Islet precursor cell (in vitro differentiated cells): ENCODE data around the gene CLTB.
A peak's percentile ranks its signal among the peaks of the same experiment; 100 is the strongest.

Source experiments
- DNase-seq: peaks from one replicate; pipeline ENCODE4 v3.0.0-alpha.2; 2018

The CLTB gene

DNA sequence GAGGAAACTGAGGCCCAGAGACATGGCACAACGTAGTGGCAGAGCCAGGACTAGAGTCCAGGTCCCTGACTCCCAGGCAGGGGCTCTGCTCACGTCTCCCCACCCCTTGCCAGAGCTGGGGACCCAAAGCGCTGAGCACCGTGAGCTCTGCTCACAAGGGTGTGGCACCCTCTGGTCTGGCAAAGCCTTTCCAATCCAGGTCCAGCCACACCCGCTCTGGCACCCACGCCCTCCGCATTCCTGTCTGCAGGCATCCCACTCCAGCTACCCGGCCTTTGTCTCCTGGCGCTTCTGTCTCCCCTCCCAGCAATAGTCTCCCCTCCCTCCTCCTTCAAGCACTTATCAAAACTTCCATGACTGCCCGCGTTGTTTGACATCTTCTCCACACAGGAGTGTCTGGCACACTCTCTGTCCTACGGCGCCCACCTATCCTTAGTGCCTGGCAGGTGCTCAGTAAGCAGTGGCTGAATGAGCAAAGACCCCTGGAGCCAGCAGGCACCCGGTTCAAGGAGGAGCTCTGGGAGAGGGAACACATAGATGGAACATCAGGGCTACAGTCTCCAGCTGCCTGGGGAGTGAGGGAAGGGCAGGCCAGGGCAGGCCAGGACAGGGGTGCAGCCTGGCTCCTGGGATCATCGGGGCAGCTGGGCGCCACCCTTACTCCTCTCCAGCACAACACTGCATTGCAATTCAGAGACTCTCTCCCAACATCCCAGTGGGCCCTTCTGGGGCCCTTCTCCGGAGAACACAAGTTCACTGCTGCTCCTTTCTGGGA is 15.8 kb downstream of the CLTB start:
- DNase-seq, result peak; percentile 75

GRCh38 chr5:176397736-176398420 is 18.5 kb downstream of the CLTB start:
- no peak for DNase-seq

DNA sequence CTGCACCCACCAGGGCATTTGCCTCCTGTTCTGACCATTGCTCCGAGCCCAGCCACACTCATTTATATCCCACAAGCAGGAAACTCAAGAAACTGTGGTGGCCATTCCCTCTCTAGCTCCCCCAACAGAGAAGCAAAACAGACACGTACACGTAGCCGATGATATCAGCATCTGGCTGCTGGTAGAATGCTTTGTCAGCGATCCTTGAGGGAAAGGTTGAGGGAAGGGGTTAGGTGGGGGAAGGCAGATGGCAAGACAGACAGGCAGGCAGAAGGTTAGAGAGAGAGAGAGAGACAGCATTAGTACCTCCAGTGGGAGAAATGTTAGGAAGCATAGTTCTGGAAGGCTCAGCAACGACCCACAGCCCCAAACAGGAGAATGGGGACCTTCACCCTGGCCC is 20.0 kb downstream of the CLTB start:
- DNase-seq, result peak; percentile 68

GRCh38 chr5:176394881-176395675 is 21.3 kb downstream of the CLTB start:
- no peak for DNase-seq

- no peak for DNase-seq
Observed at GRCh38 chr5:176394096-176394495, 22.2 kb downstream of the CLTB start.

DNA sequence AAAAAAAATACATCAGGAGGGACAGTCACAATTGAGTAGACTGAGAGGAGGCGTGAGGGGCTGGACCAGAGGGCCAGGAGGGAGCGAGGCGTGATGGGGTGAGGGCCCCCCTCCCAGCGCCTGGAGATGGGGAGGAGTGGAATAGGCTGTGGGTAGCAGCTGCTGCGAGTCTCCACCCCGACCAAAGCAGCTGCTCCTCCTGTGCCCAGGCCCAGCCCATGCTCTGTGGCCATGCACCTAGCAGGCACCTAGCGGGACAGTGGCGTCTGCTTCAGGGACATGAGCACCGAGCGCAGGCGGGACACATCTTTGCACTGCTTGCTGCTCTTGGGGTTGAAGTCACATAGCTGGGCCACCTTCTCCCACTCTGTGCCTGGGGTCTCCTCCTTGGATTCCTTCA is 23.8 kb downstream of the CLTB start:
- DNase-seq, result no peak

DNA sequence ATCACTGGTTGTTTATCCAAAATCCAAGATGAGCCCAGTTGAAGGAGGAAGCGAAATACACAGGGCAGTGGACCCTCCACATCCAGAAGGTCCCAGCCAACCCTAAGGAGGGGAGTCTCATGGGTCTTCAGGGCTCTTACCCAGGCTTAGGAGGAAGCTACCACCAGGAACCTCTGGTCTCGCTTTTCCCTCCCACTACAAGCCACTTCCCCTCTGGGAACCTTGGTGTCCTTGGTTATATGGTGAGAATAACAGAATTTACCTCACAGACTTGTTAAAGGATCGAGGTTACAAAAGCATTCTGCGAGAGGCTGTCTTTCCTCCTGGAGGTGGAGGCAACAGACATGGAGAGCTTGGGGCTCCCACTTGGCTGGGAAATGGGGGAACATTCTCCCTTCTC is 24.3 kb downstream of the CLTB start:
- no peak for DNase-seq

- DNase-seq, result no peak
Observed at GRCh38 chr5:176391479-176391878, 24.9 kb downstream of the CLTB start.

GRCh38 chr5:176389135-176390123 is 26.9 kb downstream of the CLTB start:
- no peak for DNase-seq

DNA sequence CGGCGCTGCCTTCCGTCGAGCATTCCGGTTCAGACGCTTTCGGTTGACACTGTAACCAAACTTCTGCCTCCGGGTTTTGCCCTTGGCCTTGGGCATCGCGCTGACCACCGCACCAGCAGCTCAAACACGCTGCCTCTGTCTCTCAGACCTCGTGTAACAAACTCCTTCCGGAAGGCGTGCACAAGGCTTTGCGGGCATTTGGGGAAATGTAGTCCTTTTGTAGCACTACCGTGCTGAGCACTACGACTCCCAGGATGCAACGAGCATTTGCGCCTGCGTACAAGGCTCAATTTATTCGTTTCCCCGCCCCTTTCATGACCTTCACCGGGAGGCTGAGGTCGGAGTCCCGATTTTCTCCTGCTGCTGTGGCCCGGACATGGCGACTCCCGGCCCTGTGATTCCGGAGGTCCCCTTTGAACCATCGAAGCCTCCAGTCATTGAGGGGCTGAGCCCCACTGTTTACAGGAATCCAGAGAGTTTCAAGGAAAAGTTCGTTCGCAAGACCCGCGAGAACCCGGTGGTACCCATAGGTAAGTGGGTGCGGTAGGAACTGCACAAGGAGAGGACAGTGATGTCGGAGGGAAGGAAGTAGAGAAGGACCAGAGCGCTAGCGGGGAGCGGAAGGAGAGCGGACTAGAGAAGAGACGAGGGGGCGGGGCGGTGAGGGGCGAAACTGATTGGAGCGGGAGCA is 27.8 kb downstream of the CLTB start, which contains the start of the genes HIGD2A and NOP16:
TSS of gene HIGD2A (plus strand) at position 308 of the 691 bp plus-strand sequence. CDS start at position 377, 69 bp downstream.
TSS of gene NOP16 (minus strand) at position 155 of the 691 bp plus-strand sequence. CDS start at position 96, 59 bp downstream.
- peak; percentile 99 for DNase-seq

DNA sequence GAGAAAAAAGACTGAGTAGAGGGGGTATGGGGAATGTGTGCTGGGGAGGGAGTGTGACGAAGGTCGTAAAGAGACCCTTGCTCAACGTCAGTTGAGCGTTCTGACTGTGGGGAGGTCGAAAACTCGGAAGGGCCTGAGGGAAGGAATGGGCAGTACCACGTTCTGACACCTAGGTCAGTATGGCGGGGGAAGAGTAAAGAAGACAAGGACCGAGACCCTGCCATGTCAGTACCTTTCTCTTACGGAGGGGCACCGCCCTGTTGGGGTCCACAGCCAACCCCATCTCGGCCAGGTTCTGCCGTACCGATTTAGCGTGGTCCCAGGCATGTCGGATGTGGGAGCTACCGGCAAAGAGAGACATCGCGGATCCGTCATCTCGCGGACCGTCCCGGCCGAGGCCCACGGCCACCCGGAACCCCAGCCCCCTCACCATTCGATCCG is 28.3 kb downstream of the CLTB start:
- no peak for DNase-seq

- DNase-seq, result no peak
Observed at GRCh38 chr5:176387384-176387925, 28.9 kb downstream of the CLTB start.

- no peak for DNase-seq
Observed at GRCh38 chr5:176386491-176386890, 29.8 kb downstream of the CLTB start.

GRCh38 chr5:176384991-176385390 is 31.3 kb downstream of the CLTB start:
- DNase-seq, result no peak

GRCh38 chr5:176384366-176384930 is 31.9 kb downstream of the CLTB start:
- DNase-seq, result no peak

GRCh38 chr5:176383961-176384360 is 32.4 kb downstream of the CLTB start:
- DNase-seq, result no peak

DNA sequence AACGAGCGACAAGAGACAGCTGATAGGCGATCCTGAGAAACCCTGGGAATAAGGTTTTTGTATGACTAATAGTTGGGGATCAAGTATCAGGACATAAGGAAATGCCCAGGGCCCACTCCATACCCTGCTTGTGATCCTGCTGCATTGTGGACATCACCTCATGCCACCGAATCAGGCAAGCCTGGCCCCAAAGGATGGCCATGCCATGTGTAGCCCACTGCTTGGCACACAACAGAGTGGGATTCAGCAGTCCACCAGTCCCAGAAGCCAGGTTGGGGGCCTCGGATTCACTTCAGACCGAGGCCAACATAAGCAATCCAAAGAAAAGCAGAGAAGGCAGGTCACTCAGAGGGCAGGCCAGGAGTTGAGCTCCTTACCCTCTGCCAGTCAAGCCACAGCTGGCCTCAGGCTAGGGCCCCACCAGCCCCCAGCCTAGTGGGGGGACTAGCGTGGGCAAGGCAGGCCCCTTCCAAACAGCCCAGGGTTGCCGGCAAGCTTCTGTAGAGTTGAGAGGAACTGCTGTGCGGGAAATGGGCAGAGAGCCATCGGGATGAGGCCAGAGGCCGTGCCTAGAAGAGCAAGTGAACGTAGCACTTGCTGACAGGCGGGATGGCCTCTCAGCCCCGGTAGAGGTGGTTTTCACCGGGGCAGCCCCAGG is 33.0 kb downstream of the CLTB start:
- DNase-seq, result no peak

DNA sequence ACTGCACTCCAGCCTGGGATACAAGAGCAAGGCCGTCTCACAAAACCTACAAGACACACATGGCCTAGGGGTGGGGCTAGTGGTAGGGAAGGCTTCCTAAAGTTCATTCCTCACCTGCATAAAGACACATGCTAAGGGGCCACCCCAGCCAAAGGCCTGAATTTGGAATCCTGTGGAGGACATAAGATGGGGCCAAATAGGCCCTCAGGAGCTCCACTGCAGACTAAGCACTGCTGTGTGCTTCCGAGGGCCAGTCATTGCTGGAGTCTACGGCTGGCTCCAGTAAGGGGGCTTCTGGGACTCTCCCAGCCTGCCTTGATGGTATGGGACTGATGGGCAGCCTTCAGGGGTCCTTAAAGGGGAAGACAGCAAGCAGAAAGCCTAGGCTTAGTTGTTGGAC is 33.6 kb downstream of the CLTB start:
- no peak for DNase-seq

DNA sequence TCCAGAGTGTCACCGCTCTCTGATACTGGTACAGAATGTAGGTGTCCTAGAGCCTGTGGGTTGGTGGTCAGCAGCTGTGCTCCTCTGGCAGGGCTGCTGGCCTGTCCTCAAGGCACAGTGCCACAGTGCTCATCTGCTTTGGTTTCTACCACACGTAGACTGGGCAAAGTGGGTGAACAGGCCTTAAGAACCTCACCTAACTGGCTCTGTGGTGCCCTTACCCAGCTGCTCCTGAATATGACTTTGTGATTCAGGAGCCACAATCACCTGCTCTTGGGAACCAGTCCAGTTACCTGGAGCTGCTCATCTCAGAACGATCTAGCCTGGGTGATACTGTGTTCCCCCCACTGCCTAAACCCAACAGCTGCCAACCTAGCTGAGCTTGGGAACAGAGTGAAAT is 34.4 kb downstream of the CLTB start:
- DNase-seq, result no peak

- DNase-seq, result no peak
Observed at GRCh38 chr5:176381423-176381822, 34.9 kb downstream of the CLTB start.
